Spleen (tissue), 7 donors: ENCODE data around the gene NFATC1.

ENCODE experiments used
- CTCF ChIP-seq, 11 experiments: fragments of 200-600 bp in 7 of 11; fragments of 450-650 bp in 4 of 11; sonication (generic) in 4 of 11; IDR thresholded peaks in 8 of 11; conservative IDR thresholded peaks in 3 of 11; 1 replicate in 7 of 11; 2 replicates in 4 of 11; pipeline versions ENCODE4 v1.4.0 to v1.8.0; 2016 to 2021; ENCODE audit warnings: antibody characterized with exemption in 11 of 11, inconsistent platforms in 4 of 11, mild to moderate bottlenecking in 1 of 11
- POLR2A ChIP-seq, 3 donors: fragments of 450-650 bp; IDR thresholded peaks; one replicate each; pipeline ENCODE4 v1.5.1; 2017; ENCODE audit warnings: antibody characterized with exemption in 3 of 3, mild to moderate bottlenecking in 1 of 3
- POLR2AphosphoS5 ChIP-seq, 3 donors: sonication (generic); formaldehyde crosslinking; IDR thresholded peaks; one replicate each; pipeline ENCODE4 v1.5.1; 2017; ENCODE audit warnings: antibody characterized with exemption in 3 of 3
- donor health status: DM: no; HTN: no; CAD: no; lungs with moderate emphysema.
- donor health status: DM: no; HTN: no; CAD: no.
- donor health status: DM: no; HTN: no; CAD: no.

- TF ChIP-seq POLR2A (IDR thresholded peaks at IDR 0.05) = no peak
- peak in 1 of 11 experiments; percentile 12 for TF ChIP-seq CTCF (IDR thresholded peaks at IDR 0.05 in 8 of 11, conservative IDR thresholded peaks at IDR 0.05 in 3 of 11)
- TF ChIP-seq POLR2AphosphoS5 (IDR thresholded peaks at IDR 0.05) = no peak
Measured at GRCh38 chr18:79379251-79379905, 16.4 kb upstream of the NFATC1 start.
